Fibroblast of lung (primary cell): ENCODE results near the gene ZNF845. TPM values are rescaled to one million over a fixed set of nuclear protein-coding genes. Genes with fewer than 3 reads are reported as not detected.
"Not testable (repeated sequence)": the region's sequence is repeated elsewhere in the genome, so short reads cannot be mapped to it uniquely, and the experiment has no call there.

Experiments used
- DNase-seq, 2 donors: peaks; one replicate each; pipeline versions ENCODE4 v3.0.0 to v3.0.0-alpha.2; 2010; ENCODE audit warnings: low read depth in 2 of 2
- H2AFZ ChIP-seq: 2 replicates; pipeline ENCODE4 v1.5.1; 2012; ENCODE audit warnings: low read length, control low read depth, inconsistent platforms
- H3K27ac ChIP-seq: 2 replicates; pipeline ENCODE4 v1.5.1; 2011; ENCODE audit warnings: low read length, control low read depth; ENCODE audit not compliant: insufficient read depth
- H3K27me3 ChIP-seq: 2 replicates; pipeline ENCODE4 v1.5.1; 2011; ENCODE audit warnings: mild to moderate bottlenecking, low read length; ENCODE audit not compliant: control insufficient read depth, insufficient read depth
- H3K36me3 ChIP-seq: 2 replicates; pipeline ENCODE4 v1.5.1; 2011; ENCODE audit warnings: low read length; ENCODE audit not compliant: control insufficient read depth, insufficient read depth
- H3K4me1 ChIP-seq: 2 replicates; pipeline ENCODE4 v1.5.1; 2011; ENCODE audit warnings: low read length; ENCODE audit not compliant: control insufficient read depth, insufficient read depth; ENCODE audit errors: extremely low read depth
- H3K4me2 ChIP-seq: 2 replicates; pipeline ENCODE4 v1.5.1; 2011; ENCODE audit warnings: low read length, control low read depth; ENCODE audit not compliant: insufficient read depth; ENCODE audit errors: extremely low read depth
- H3K4me3 ChIP-seq, 4 experiments: fragments of 200-600 bp in 1 of 4; sonication (generic) in 1 of 4; replicated peaks in 1 of 4; 2 replicates each; pipeline ENCODE4 v1.5.1; 2011 to 2016; ENCODE audit warnings: low read length in 4 of 4, low read depth in 3 of 4, mild to moderate bottlenecking in 3 of 4, control low read depth in 2 of 4, inconsistent platforms in 1 of 4, mixed read lengths in 1 of 4; ENCODE audit not compliant: insufficient read depth in 1 of 4; ENCODE audit errors: control extremely low read depth in 1 of 4
- H3K79me2 ChIP-seq: 2 replicates; pipeline ENCODE4 v1.5.1; 2012; ENCODE audit warnings: mild to moderate bottlenecking, low read length, inconsistent platforms; ENCODE audit not compliant: control insufficient read depth, insufficient read depth
- H3K9ac ChIP-seq: 2 replicates; pipeline ENCODE4 v1.5.1; 2011; ENCODE audit warnings: mild to moderate bottlenecking, low read length, control low read depth; ENCODE audit not compliant: insufficient read depth
- H3K9me3 ChIP-seq: 2 replicates; pipeline ENCODE4 v1.5.1; 2012; ENCODE audit warnings: low read depth, low read length; ENCODE audit not compliant: control insufficient read depth, insufficient read depth
- H4K20me1 ChIP-seq: 2 replicates; pipeline ENCODE4 v1.5.1; 2011; ENCODE audit warnings: low read length; ENCODE audit not compliant: control insufficient read depth, insufficient read depth; ENCODE audit errors: extremely low read depth
- CTCF ChIP-seq, 2 donors: IDR thresholded peaks in 1 of 2; conservative IDR thresholded peaks in 1 of 2; 1 replicate in 1 of 2; 2 replicates in 1 of 2; pipeline ENCODE4 v1.5.1; 2011 to 2012; ENCODE audit warnings: low read length in 2 of 2, control low read depth in 1 of 2, inconsistent platforms in 1 of 2, low read depth in 1 of 2, mild to moderate bottlenecking in 1 of 2
- EZH2 ChIP-seq: IDR thresholded peaks from 2 replicates; pipeline ENCODE4 v1.5.1; 2012; ENCODE audit warnings: low read length, control low read depth, mild to moderate bottlenecking; ENCODE audit errors: missing control alignments
- polyA plus RNA-seq, 2 donors: library from polyadenylated mRNA; depleted of rRNA in 1 of 2; stranded (reverse) in 1 of 2; unstranded in 1 of 2; fragments of >200 nt; gene quantifications; 2 replicates each; pipeline ENCODE4 v1.2.1, GENCODE V29; 2011 to 2012; ENCODE audit warnings: missing spikeins in 1 of 2
- total RNA-seq: library from RNA; depleted of rRNA; stranded (reverse); fragments of >200 nt; gene quantifications from 2 replicates; pipeline ENCODE4 v1.2.1, GENCODE V29; 2014

The ZNF845 gene
- total and polyA plus RNA-seq, 2 donors (not counting 1 experiment from before 2014, with no cell fraction given), result 4.2 to 9.7 TPM

- no peaks in the 10 kb centered on the region for H4K20me1 ChIP-seq
Observed at GRCh38 chr19:53355739-53356138, 22.2 kb downstream of the ZNF845 start.

GRCh38 chr19:53357821-53358581, 24.5 kb downstream of the ZNF845 start:
- no peak for DNase-seq
- H3K4me3 ChIP-seq, result no peak overlapping the region
- H3K79me2 ChIP-seq, result no peaks in the 10 kb centered on the region
- H4K20me1 ChIP-seq, result no peaks in the 10 kb centered on the region
- H3K4me1 ChIP-seq, result no peaks in the 10 kb centered on the region
- no peak overlapping the region for H3K4me2 ChIP-seq
- TF ChIP-seq CTCF (conservative IDR thresholded peaks at IDR 0.05 in 1 of 2, IDR thresholded peaks at IDR 0.05 in 1 of 2; ENCODE audit: low read depth in 1 of 2, low read length in 2 of 2) (no peak), EZH2 (no peak)
- no peak overlapping the region for H3K9ac ChIP-seq
- H3K27me3 ChIP-seq, result no peaks in the 10 kb centered on the region
- H3K27ac ChIP-seq, result no peak overlapping the region
- no peaks in the 10 kb centered on the region for H3K36me3 ChIP-seq
- no peak overlapping the region for H2AFZ ChIP-seq
- no peaks in the 10 kb centered on the region for H3K9me3 ChIP-seq

More at GRCh38 chr19:53355739-53356138, 22.2 kb downstream of the ZNF845 start:
- H3K4me3 ChIP-seq, result no peak overlapping the region
- H3K9ac ChIP-seq, result no peak overlapping the region
- H3K9me3 ChIP-seq, result peaks cover 6% of the 10 kb centered on the region
- no peak for DNase-seq
- H3K27me3 ChIP-seq, result no peaks in the 10 kb centered on the region
- H3K4me2 ChIP-seq, result no peak overlapping the region
- no peaks in the 10 kb centered on the region for H3K79me2 ChIP-seq
- H3K4me1 ChIP-seq, result no peaks in the 10 kb centered on the region
- no peak overlapping the region for H2AFZ ChIP-seq
- TF ChIP-seq EZH2, result no peak
- TF ChIP-seq CTCF (conservative IDR thresholded peaks at IDR 0.05 in 1 of 2, IDR thresholded peaks at IDR 0.05 in 1 of 2; ENCODE audit: low read depth in 1 of 2, low read length in 2 of 2), result no peak
- H3K27ac ChIP-seq, result no peak overlapping the region
- H3K36me3 ChIP-seq, result peaks cover 3% of the 10 kb centered on the region

- H3K79me2 ChIP-seq, H3K4me1 ChIP-seq, H3K27ac ChIP-seq, H4K20me1 ChIP-seq, DNase-seq, H3K9me3 ChIP-seq, H2AFZ ChIP-seq, H3K36me3 ChIP-seq, H3K4me3 ChIP-seq, H3K4me2 ChIP-seq, H3K27me3 ChIP-seq, H3K9ac ChIP-seq: not testable (repeated sequence)
Observed at GRCh38 chr19:53360056-53360455, 26.5 kb downstream of the ZNF845 start.
